AG04450 (cell line): ENCODE data around the gene FGFBP2. TPM values are rescaled to one million over a fixed set of nuclear protein-coding genes. Genes with fewer than 3 reads are reported as not detected.

Experiments used
- CTCF ChIA-PET: fragments of 300-600, 350-600 bp; formaldehyde crosslinking; extraction: SDS; loops from one replicate; lab custom pipeline; 2022; ENCODE audit warnings: antibody characterized with exemption, inconsistent platforms; lab: Charles Lee
- POLR2A ChIA-PET: fragments of 350-600 bp; formaldehyde crosslinking; extraction: SDS; loops from one replicate; lab custom pipeline; 2021; ENCODE audit warnings: antibody characterized with exemption, inconsistent platforms; lab: Yijun Ruan, JAX
- DNase-seq: peaks from one replicate; pipeline ENCODE4 v3.0.0-alpha.2; 2011; ENCODE audit warnings: low read depth, low spot score
- H3K27ac ChIP-seq: one replicate; pipeline ENCODE4 v1.5.1; 2012; ENCODE audit warnings: low read depth, low read length, control low read depth
- H3K27me3 ChIP-seq: one replicate; pipeline ENCODE4 v1.6.0; 2012; ENCODE audit warnings: low read length; ENCODE audit not compliant: control insufficient read depth, insufficient read depth
- H3K4me3 ChIP-seq: 2 replicates; pipeline ENCODE4 v1.5.1; 2011; ENCODE audit warnings: mild to moderate bottlenecking, low read depth, low read length, control low read depth
- H3K9me3 ChIP-seq: 2 replicates; pipeline ENCODE4 v1.5.1; 2012; ENCODE audit warnings: low read length; ENCODE audit not compliant: control insufficient read depth, insufficient read depth
- polyA plus RNA-seq: library from polyadenylated mRNA; depleted of rRNA; stranded (reverse); fragments of >200 nt; gene quantifications from 2 replicates; pipeline ENCODE4 v1.2.3, GENCODE V29; 2011
- TF ChIP-seq, protein P1 (sequence below): IDR thresholded peaks from 2 replicates; pipeline ENCODE4 v1.5.1; 2011; ENCODE audit warnings: low read depth, low read length, control low read depth, inconsistent platforms

The FGFBP2 gene
- polyA plus RNA-seq, 1 experiment: not detected

DNA sequence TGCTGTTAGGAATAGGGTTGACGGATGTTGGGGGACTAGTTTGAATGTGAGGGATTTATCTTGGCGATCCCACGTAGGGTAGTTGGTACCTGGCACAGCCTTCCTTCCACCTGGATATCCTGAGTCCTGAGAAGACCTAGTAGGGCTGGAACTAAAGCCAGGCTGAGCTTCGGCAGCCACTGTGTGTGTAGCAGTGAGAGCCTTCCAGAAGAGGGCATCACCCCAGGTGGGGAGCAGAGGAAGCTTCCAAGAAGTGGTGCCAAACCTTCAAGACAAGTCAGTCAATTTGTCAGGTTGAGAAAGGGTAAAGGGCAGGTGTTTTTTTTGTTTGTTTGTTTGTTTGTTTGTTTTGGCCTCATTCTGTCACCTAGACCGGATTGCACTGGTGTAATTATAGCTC is 1.2 kb upstream of the FGFBP2 start:
- DNase-seq: no peak
- peaks cover 11% of the 10 kb centered on the region for H3K27me3 ChIP-seq
- H3K27ac ChIP-seq: no peak overlapping the region
- ChIA-PET POLR2A (no interaction called here), CTCF (interaction anchor here (0.6 to 3.4 kb wide), 4 partner anchors 8 to 300 kb away, joined by 3 to 18 read pairs (median 7); no protein-coding TSS in a partner anchor)
- no peak overlapping the region for H3K4me3 ChIP-seq
- TF ChIP-seq, protein P1, sequence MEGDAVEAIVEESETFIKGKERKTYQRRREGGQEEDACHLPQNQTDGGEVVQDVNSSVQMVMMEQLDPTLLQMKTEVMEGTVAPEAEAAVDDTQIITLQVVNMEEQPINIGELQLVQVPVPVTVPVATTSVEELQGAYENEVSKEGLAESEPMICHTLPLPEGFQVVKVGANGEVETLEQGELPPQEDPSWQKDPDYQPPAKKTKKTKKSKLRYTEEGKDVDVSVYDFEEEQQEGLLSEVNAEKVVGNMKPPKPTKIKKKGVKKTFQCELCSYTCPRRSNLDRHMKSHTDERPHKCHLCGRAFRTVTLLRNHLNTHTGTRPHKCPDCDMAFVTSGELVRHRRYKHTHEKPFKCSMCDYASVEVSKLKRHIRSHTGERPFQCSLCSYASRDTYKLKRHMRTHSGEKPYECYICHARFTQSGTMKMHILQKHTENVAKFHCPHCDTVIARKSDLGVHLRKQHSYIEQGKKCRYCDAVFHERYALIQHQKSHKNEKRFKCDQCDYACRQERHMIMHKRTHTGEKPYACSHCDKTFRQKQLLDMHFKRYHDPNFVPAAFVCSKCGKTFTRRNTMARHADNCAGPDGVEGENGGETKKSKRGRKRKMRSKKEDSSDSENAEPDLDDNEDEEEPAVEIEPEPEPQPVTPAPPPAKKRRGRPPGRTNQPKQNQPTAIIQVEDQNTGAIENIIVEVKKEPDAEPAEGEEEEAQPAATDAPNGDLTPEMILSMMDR: no peak
- no peaks in the 10 kb centered on the region for H3K9me3 ChIP-seq

DNA sequence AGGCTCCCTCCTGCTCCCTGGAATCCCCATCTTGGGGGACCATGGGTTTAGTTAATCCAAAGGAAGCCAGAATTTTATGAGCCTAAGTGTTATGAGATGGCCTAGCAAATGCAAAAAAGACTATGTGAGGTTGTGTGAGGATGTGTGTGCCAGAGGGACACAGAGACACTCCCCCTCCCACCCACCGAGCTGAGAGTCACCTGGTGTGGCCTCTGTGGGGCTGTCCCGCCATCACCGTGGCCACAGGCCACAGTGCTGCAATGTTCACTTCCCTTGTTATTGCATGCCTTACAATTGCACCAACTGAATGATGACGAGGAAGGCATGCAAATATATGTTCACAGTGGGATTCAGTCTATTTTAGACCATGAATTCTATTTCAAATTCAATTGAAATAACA is 601 bp upstream of the FGFBP2 start:
- Histone ChIP-seq H3K27ac (no peak overlapping the region), H3K9me3 (no peaks in the 10 kb centered on the region), H3K4me3 (no peak overlapping the region), H3K27me3 (peaks cover 11% of the 10 kb centered on the region)
- TF ChIP-seq, protein P1: no peak
- no peak for DNase-seq
- POLR2A ChIA-PET: no interaction called here
- CTCF ChIA-PET: interaction anchor here (1.1 to 3.4 kb wide), 5 partner anchors 32 to 301 kb away, joined by 4 to 18 read pairs (median 10); no protein-coding TSS in a partner anchor

DNA sequence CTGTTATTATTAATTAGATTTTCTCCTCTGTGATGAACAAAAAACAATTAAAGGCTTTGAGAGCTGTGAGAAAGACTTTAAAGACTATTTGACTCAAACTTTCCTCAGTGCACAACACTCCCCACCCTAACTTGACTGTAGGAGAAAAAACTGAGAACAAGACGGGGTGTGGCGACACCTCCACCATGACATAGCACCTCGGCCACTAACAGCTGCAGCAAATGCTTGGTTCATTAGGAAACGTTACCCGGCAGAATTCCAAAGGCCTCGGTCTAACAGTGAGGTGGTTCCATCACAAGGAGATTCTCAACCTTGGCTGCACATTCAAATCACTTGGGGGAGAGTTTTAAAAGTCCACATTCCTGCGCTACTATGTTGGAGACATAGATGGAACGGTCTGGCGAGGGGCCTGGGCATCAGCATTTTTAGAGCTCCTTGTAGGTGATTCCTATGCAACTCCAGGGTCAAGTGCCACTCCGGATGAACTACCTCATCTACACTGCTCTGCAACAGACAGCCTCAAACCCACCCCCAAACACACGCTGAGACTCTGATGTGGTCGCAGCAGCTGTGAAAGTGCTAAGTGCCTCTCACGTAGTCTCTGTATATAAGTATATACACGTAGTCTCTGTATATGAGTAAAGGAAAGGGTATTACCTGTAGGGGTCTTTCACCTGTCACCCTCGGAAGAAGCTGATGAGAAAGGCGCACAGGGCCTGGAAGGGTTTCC is 1.0 kb downstream of the FGFBP2 start:
- CTCF ChIA-PET: interaction anchor here (0.6 to 3.4 kb wide), 8 partner anchors 18 to 504 kb away, joined by 3 to 18 read pairs (median 4); no protein-coding TSS in a partner anchor
- TF ChIP-seq, protein P1: no peak
- H3K4me3 ChIP-seq: no peak overlapping the region
- POLR2A ChIA-PET: no interaction called here
- DNase-seq: no peak
- H3K27me3 ChIP-seq: peaks cover 15% of the 10 kb centered on the region
- H3K27ac ChIP-seq: no peak overlapping the region
- no peaks in the 10 kb centered on the region for H3K9me3 ChIP-seq

DNA sequence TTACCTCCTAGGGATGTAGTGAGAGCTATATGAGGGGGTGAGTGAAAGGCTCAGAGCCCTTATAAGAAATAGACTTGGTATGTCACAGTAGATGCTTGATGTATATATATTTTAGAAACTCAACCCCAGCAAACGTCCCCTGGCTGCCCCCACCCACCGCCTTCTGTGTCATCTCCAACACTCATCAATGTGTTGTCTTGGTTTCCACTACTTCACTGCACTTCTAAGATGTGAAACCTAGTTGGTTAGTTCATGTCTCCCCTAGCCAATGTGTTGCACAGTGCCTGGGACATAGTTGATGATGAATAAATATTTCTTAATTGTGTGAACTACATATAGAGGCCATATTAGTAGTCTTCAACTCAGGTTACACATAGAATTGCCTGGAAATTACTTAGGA is 4.4 kb downstream of the FGFBP2 start:
- DNase-seq: no peak
- Histone ChIP-seq H3K9me3 (no peaks in the 10 kb centered on the region; the same call in 1 of the 2 replicates), H3K4me3 (no peak overlapping the region), H3K27me3 (peaks cover 7% of the 10 kb centered on the region), H3K27ac (no peak overlapping the region)
- ChIA-PET CTCF (interaction anchor here (1.0 to 1.6 kb wide), 4 partner anchors 75 to 479 kb away, joined by 3 to 27 read pairs (median 12); no protein-coding TSS in a partner anchor), POLR2A (no interaction called here)
- TF ChIP-seq, protein P1: no peak
